HEK293 (cell line): Measurements from ENCODE around the gene WTIP.

Source experiments
- CTCF ChIA-PET: fragments of 350-600 bp; formaldehyde crosslinking; extraction: SDS; loops from one replicate; lab custom pipeline; 2021; ENCODE audit warnings: antibody characterized with exemption; lab: Yijun Ruan, JAX
- POLR2A ChIA-PET: fragments of 300-600 bp; formaldehyde crosslinking; extraction: SDS; loops from one replicate; lab custom pipeline; 2020; ENCODE audit warnings: antibody characterized with exemption, inconsistent platforms; lab: Yijun Ruan, JAX
- H3K27ac ChIP-seq: fragments of 200-500 bp; sonication (Bioruptor generic); 2 replicates; pipeline ENCODE4 v1.5.1; 2014; ENCODE audit warnings: low read depth, low read length, control low read depth, inconsistent platforms; ENCODE audit errors: extremely low read depth
- H3K36me3 ChIP-seq, 2 experiments: fragments of 200-500 bp in 1 of 2; sonication (Bioruptor generic) in 1 of 2; 1 replicate in 1 of 2; 2 replicates in 1 of 2; pipeline ENCODE4 v1.5.1; 2014 to 2017; ENCODE audit warnings: inconsistent platforms in 2 of 2, low read length in 2 of 2; ENCODE audit not compliant: control insufficient read depth in 2 of 2, insufficient read depth in 1 of 2
- H3K4me1 ChIP-seq: fragments of 200-500 bp; sonication (Bioruptor generic); 2 replicates; pipeline ENCODE4 v1.5.1; 2014; ENCODE audit warnings: mild to moderate bottlenecking, low read length, inconsistent platforms; ENCODE audit not compliant: control insufficient read depth, insufficient read depth
- H3K4me3 ChIP-seq: 2 replicates; pipeline ENCODE4 v1.5.1; 2011; ENCODE audit warnings: low read depth, mild to moderate bottlenecking, control low read depth, low read length, moderate library complexity
- H3K9me3 ChIP-seq: fragments of 200-500 bp; sonication (Bioruptor generic); 2 replicates; pipeline ENCODE4 v1.5.1; 2014; ENCODE audit warnings: low read depth, low read length, inconsistent platforms; ENCODE audit not compliant: control insufficient read depth, insufficient read depth
- FEZF1 ChIP-seq: fragments of 450-650 bp; formaldehyde crosslinking; IDR thresholded peaks from 2 replicates; pipeline ENCODE4 v1.5.1; 2016; ENCODE audit warnings: missing biosample characterization, missing genetic modification characterization
- KLF17 ChIP-seq: fragments of 450-650 bp; formaldehyde crosslinking; IDR thresholded peaks from 2 replicates; pipeline ENCODE4 v1.5.1; 2016; ENCODE audit warnings: missing biosample characterization, missing genetic modification characterization
- KLF8 ChIP-seq: fragments of 450-650 bp; formaldehyde crosslinking; IDR thresholded peaks from 2 replicates; pipeline ENCODE4 v1.5.1; 2016; ENCODE audit warnings: missing biosample characterization, missing genetic modification characterization
- PRDM1 ChIP-seq: fragments of 450-650 bp; formaldehyde crosslinking; IDR thresholded peaks from 2 replicates; pipeline ENCODE4; 2016; ENCODE audit warnings: missing biosample characterization, missing genetic modification characterization
- REST ChIP-seq: fragments of 450-650 bp; formaldehyde crosslinking; IDR thresholded peaks from 2 replicates; pipeline ENCODE4 v1.5.1; 2016; ENCODE audit warnings: missing biosample characterization, missing genetic modification characterization
- SETDB1 ChIP-seq: IDR thresholded peaks from one replicate; pipeline ENCODE4 v1.6.1; 2017; ENCODE audit warnings: mild to moderate bottlenecking, low read length, moderate library complexity, mixed read lengths; ENCODE audit not compliant: insufficient read length
- ZBTB20 ChIP-seq: fragments of 450-650 bp; formaldehyde crosslinking; IDR thresholded peaks from 2 replicates; pipeline ENCODE4 v1.5.1; 2016; ENCODE audit warnings: missing biosample characterization, missing genetic modification characterization
- ZIC2 ChIP-seq: fragments of 450-650 bp; formaldehyde crosslinking; IDR thresholded peaks from 2 replicates; pipeline ENCODE4 v1.5.1; 2016; ENCODE audit warnings: missing biosample characterization, missing genetic modification characterization
- ZNF280D ChIP-seq: fragments of 450-650 bp; formaldehyde crosslinking; IDR thresholded peaks from 2 replicates; pipeline ENCODE4 v1.5.1; 2016; ENCODE audit warnings: missing biosample characterization, missing genetic modification characterization
- ZNF433 ChIP-seq: fragments of 450-650 bp; formaldehyde crosslinking; IDR thresholded peaks from 2 replicates; pipeline ENCODE4 v1.5.1; 2016; ENCODE audit warnings: missing biosample characterization, missing genetic modification characterization, low read depth
- ZNF530 ChIP-seq: fragments of 450-650 bp; formaldehyde crosslinking; IDR thresholded peaks from 2 replicates; pipeline ENCODE4 v1.5.1; 2016; ENCODE audit warnings: low read depth, missing biosample characterization, missing genetic modification characterization
- ZNF558 ChIP-seq: fragments of 450-650 bp; formaldehyde crosslinking; IDR thresholded peaks from 2 replicates; pipeline ENCODE4 v1.5.1; 2016; ENCODE audit warnings: missing biosample characterization, missing genetic modification characterization
- ZNF560 ChIP-seq: fragments of 450-650 bp; formaldehyde crosslinking; IDR thresholded peaks from 2 replicates; pipeline ENCODE4 v1.5.1; 2017; ENCODE audit warnings: missing biosample characterization, missing genetic modification characterization, borderline replicate concordance
- ZNF654 ChIP-seq: fragments of 450-650 bp; formaldehyde crosslinking; IDR thresholded peaks from 2 replicates; pipeline ENCODE4 v1.5.1; 2016; ENCODE audit warnings: low read depth, missing biosample characterization, missing genetic modification characterization
- ZNF660 ChIP-seq: fragments of 450-650 bp; IDR thresholded peaks from 2 replicates; pipeline ENCODE4 v1.5.1; 2018; ENCODE audit warnings: missing biosample characterization, mild to moderate bottlenecking, missing genetic modification characterization
- ZNF670 ChIP-seq: fragments of 450-650 bp; formaldehyde crosslinking; IDR thresholded peaks from 2 replicates; pipeline ENCODE4 v1.5.1; 2016; ENCODE audit warnings: missing biosample characterization, missing genetic modification characterization, low read depth
- ZNF677 ChIP-seq: fragments of 450-650 bp; IDR thresholded peaks from 2 replicates; pipeline ENCODE4 v1.5.0; 2018; ENCODE audit warnings: missing biosample characterization, mild to moderate bottlenecking, missing genetic modification characterization, moderate library complexity
- ZNF692 ChIP-seq: fragments of 450-650 bp; formaldehyde crosslinking; IDR thresholded peaks from 2 replicates; pipeline ENCODE4 v1.5.1; 2016; ENCODE audit warnings: missing biosample characterization, missing genetic modification characterization
- ZNF747 ChIP-seq: fragments of 450-650 bp; formaldehyde crosslinking; IDR thresholded peaks from 2 replicates; pipeline ENCODE4 v1.5.1; 2016; ENCODE audit warnings: missing biosample characterization, missing genetic modification characterization
- ZNF768 ChIP-seq: fragments of 450-650 bp; formaldehyde crosslinking; IDR thresholded peaks from 2 replicates; pipeline ENCODE4 v1.5.1; 2018; ENCODE audit warnings: missing biosample characterization, mild to moderate bottlenecking, missing genetic modification characterization
- ZNF785 ChIP-seq: fragments of 450-650 bp; formaldehyde crosslinking; IDR thresholded peaks from 2 replicates; pipeline ENCODE4 v1.5.1; 2016; ENCODE audit warnings: missing biosample characterization, missing genetic modification characterization
- ZSCAN18 ChIP-seq: fragments of 450-650 bp; formaldehyde crosslinking; IDR thresholded peaks from 2 replicates; pipeline ENCODE4 v1.5.1; 2016; ENCODE audit warnings: missing biosample characterization, missing genetic modification characterization

Gene WTIP

GRCh38 chr19:34540811-34541557 lies 59.4 kb downstream of the WTIP start (continued):
- no peak for TF ChIP-seq REST (tag by site-specific recombination)
- TF ChIP-seq ZNF692 (tag by site-specific recombination), result no peak
- no peak for TF ChIP-seq KLF17 (tag by site-specific recombination)
- TF ChIP-seq, all 188 proteins: peak for 0

- Histone ChIP-seq H3K4me3 (no peak overlapping the region), H3K4me1 (no peaks in the 10 kb centered on the region), H3K27ac (no peak overlapping the region), H3K36me3 (no peaks in the 10 kb centered on the region), H3K9me3 (peaks cover 5% of the 10 kb centered on the region)
- ChIA-PET CTCF (interaction anchor here (0.8 to 1.1 kb wide), 2 partner anchors 30 to 58 kb away, joined by 3 read pairs; no protein-coding TSS in a partner anchor), POLR2A (no interaction called here)
- TF ChIP-seq ZIC2 (tag by site-specific recombination), result no peak
- TF ChIP-seq ZNF660 (tag by site-specific recombination), result no peak
- TF ChIP-seq SETDB1, result peak; percentile 88
- TF ChIP-seq ZNF785 (tag by site-specific recombination), result no peak
- peak; percentile 68 for TF ChIP-seq PRDM1 (tag by site-specific recombination)
- TF ChIP-seq ZNF433 (tag by site-specific recombination), result no peak
- TF ChIP-seq ZNF768 (tag by site-specific recombination), result no peak
- TF ChIP-seq ZNF280D (tag by site-specific recombination), result peak; percentile 79; the same call in 1 of the 2 replicates
- no peak for TF ChIP-seq ZBTB20 (tag by site-specific recombination)
- TF ChIP-seq ZNF677 (tag by site-specific recombination), result no peak
- TF ChIP-seq KLF8 (tag by site-specific recombination), result 0 out of 2 replicates have a peak, but pooled peaks have one; percentile 21
- TF ChIP-seq FEZF1, result no peak
- TF ChIP-seq ZNF558 (tag by site-specific recombination), result peak; percentile 36; the same call in 1 of the 2 replicates
- no peak for TF ChIP-seq ZNF560
- TF ChIP-seq ZNF670, result no peak
- TF ChIP-seq ZNF530 (tag by site-specific recombination), result no peak
- TF ChIP-seq ZNF747 (tag by site-specific recombination), result no peak
- TF ChIP-seq ZNF654 (tag by site-specific recombination), result no peak
- TF ChIP-seq ZSCAN18, result no peak
Observed at GRCh38 chr19:34549833-34550232, 68.3 kb downstream of the WTIP start.
